ENCODE measurements around the gene COMMD6.
"Not testable (repeated sequence)": the region's sequence is repeated elsewhere in the genome, so short reads cannot be mapped to it uniquely, and the experiment has no call there.

COMMD6 gene

DNA sequence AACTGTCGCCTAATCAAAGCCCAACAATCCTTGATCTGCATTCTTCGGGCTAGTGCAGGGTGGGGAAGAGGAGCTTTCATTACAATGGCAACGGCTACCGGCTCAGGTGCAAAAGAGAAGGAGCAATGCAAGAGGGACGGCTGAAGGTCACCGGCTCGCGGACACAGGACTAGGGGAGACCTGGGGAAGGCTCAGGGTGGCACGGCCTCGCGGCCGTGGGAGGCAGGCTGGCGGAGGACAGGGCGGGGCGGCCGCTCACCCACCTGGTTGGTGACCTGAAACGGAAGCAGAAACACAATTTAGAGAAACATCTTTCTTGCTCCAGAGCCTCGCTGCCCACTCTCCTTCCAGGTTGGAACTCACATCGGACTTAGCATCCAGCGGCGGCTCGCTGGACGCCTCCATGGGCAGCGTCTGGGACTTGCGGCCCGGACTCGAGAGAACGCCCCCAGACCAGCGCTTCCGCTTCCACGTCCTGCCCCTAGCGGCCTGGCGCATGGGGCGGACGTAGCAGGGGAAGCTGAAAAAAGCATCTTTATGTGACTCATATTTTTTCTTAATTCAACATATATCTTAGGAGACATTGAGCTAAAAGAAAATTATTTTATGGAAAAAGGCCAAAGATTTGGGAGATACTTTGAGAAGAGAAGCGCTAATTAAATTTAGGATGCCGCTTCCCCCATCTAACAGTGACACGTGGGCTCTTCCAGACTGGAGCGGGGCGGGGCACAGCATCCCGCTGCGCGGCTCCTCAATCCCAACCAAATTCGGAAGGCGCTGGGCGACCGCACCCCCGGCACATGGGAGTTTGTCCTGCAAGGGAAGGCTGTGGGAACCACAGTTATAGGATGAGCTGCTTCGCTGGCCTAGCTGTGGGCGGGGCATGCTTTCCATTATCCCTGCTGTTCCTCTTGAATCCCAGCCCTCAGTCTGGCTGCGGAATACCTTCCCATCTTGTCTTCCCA lies at the start of gene COMMD6:
Gene COMMD6 (minus strand): TSS at position 441 of the 965 bp plus-strand sequence. CDS start 36 bp downstream, at position 405.
- peak; percentile 50 to 54 for DNase-seq

GRCh38 chr13:75585153-75585552 lies 47.5 kb upstream of the COMMD6 start:
- no peak for DNase-seq

DNA sequence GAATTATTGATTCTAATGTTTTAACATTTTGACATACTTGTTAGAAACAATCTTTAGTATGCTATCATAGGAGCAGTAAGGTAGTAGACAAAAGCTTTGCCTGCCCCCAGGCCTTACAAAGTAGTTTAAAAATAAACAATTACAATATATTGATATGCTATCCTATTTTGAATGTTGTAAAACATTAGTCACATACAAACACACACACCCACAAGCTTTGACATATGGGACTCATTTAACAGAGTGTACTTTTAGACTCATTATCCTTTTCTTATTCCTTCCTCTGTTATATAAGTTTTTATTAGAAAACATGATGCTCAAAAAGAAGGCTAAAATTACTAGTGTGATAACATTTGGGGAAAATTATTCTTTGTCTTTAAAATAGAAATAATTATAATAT lies 45.5 kb upstream of the COMMD6 start:
- DNase-seq = no peak

DNA sequence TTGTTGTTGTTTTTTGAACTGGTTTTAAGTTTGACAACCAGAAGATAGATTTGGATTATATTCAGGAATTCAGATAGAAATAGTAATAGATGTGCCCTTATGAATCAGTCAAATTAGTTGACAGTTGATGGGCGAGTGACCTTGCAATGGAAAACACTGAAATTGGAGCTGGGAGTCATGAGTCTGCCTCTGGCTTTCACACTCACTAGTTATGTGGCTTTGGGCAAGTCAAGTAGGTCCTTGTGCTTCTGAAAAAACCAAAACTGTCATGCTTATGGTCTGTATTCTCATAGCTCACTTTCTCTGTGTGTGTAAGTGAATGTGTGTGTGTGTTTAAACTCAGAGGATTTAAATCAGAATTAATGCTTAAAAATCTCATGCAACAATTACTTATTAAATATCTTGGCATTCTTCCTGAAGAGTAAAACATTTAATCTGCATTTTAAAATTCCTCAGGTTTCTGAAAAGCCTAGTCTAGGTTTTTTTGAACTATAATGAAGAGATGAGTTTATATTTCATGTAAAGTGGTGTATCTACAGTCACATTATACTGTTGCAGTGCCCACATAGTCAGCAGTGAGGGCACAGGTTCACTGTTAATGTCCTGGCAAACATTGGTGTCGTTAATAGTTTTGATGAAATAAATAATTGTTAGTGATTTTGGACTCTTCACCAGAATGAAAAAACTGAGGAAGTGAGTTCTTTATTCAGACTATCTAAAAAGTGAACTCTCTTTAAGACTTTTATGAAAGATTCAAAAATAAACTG lies 44.4 kb upstream of the COMMD6 start:
- DNase-seq = no peak

GRCh38 chr13:75579529-75579928 lies 41.9 kb upstream of the COMMD6 start:
- DNase-seq = no peak

DNA sequence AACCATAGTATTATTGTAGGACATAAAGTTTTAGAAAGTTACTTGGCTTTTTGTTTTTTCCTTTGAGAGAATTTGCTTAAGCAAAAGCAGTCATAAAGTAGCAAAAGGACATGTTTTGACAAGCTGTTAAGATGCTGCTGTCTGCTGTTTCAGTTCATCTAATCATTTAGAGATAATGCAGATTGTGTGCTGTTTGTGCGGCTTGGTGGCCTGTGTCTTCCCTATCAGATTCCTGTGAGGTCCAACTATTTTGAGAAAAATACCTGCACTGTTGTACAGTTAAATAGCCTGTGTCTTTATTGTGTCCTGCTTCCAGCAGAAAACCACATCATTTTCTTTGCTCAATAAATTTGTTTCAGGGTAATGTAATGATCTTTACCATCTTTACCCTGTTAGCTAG lies 31.9 kb upstream of the COMMD6 start:
- no peak for DNase-seq

GRCh38 chr13:75566658-75567057 lies 29.0 kb upstream of the COMMD6 start:
- no peak for DNase-seq

GRCh38 chr13:75558145-75558840 lies 20.7 kb upstream of the COMMD6 start:
- no peak for DNase-seq

DNA sequence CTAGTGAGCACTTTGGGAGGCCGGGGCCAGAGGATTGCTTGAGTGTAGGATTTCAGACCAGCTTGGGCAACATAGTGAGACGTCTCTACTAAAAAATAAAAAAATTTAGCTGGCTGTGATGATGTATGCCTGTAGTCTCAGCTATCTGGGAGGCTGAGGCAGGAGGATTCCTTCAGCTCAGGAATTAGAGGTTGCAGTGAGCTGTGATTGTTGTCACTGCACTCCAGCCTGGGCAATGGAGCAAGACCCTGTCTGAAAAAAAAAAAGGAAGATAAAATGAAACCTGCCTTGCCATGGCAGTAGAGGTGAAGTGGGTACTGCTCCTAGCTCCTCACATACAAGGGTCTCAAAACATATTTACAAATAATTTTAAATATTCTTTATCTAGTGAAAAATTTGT lies 19.3 kb upstream of the COMMD6 start:
- DNase-seq = no peak

- DNase-seq = no peak
These were observed 18.2 kb upstream of the COMMD6 start for GRCh38 chr13:75555836-75556235.

GRCh38 chr13:75554981-75555380 lies 17.3 kb upstream of the COMMD6 start:
- DNase-seq = no peak

DNA sequence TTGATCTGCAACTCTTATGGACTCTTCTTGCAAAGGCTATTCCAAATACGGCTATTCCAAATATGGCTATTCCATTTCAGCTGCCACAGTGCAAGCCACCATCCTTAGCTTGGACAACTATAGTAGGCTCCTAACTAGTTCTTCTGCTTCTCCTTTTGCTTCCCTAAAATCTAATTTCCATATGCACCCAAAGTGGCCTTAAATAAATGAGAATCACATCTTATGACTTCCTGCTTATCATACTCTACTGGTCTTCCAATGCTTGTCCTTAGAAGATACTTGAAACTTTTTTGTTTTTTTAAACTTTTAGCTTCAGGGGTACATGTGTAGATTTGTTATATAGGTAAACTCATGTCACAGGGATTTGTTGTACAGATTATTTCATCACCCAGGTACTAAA lies 16.8 kb upstream of the COMMD6 start:
- DNase-seq = no peak

GRCh38 chr13:75550159-75550567 lies 12.5 kb upstream of the COMMD6 start:
- peak; percentile 8 to 23 for DNase-seq

DNA sequence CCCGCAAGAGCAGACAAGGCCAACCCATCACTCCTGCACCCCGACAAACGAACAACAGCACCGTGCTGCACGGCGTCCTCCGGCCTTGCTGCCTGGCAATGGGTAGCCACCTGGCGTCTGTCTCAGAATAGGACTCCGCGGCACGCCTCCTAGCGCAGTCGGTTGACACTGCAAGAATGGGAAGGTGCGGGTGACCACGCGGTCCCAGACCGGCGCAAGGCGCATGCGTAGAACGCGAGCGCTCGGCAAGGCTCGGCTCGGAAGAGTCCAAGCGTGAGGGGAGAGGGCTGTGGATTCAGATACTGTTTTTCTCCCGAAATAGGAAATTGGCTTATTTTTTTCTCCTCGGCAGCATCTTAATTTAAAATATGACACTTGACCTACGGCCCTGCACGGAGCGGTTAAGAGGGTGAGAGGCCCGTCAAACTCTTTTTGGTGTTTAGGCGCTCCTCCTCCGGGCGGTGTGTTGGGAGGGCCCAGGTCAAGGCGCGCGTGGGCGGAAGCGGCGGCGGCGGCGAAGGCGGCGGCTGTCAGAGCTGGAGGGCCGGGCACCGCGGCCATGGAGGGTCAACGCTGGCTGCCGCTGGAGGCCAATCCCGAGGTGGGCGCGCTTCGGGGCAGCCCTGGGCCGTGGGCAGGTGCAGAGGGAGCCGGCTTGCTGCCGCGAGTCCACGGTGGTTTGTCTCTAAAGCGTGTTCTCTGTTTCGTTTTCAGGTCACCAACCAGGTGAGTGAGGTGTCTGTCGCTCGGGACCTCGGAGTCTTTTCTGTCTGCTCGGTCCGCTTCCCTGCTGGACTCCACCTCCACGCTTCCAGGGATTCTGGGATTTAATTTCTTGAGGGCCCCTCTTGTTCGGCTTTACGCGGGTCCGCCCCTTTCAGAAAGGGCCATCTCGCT lies 11.9 kb upstream of the COMMD6 start, which contains the start of gene UCHL3:
Gene UCHL3 (plus strand): TSS at position 530 of the 897 bp plus-strand sequence. CDS start 30 bp downstream, at position 560.
- peak; percentile 98 for DNase-seq

DNA sequence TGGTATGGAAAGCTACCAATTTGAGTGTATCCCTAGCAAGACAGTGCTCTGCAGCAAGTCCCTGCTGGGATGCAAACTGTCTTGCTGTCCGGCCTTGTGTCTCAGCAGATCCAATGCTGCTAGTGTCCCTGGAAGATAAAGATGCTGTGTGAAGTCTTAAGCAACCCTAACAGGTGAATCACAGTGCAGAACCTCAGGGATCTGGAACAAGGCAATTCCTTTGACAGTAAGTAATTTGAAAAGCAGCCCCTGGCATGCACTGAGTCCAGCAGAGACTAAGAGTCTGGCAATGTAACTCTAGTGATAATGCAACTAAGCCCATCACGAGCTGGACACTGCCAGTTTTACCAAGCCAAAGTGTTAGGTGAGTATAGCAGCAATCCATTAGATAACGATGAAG lies 10.3 kb upstream of the COMMD6 start:
- no peak for DNase-seq

DNA sequence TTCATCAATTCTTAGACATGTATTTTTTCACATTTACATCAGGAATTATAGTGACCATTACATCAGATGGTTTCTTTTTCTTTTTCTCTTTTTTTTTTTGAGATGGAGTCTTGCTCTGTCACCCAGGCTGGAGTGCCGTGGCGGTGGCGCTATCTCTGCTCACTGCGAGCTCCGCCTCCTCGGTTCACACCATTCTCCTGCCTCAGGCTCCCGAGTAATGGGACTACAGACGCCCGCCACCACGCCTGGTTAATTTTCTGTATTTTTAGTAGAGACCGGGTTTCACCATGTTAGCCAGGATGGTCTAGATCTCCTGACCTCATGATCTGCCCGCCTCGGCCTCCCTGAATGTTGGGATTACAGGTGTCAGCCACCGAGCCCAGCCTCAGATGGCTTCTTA lies 7.7 kb upstream of the COMMD6 start:
- not testable (repeated sequence) for DNase-seq

GRCh38 chr13:75544681-75545330 lies 7.2 kb upstream of the COMMD6 start:
- DNase-seq = no peak

- DNase-seq = no peak
These were observed 4.3 kb upstream of the COMMD6 start for GRCh38 chr13:75541961-75542360.

GRCh38 chr13:75541287-75541686 lies 3.6 kb upstream of the COMMD6 start:
- DNase-seq = no peak

DNA sequence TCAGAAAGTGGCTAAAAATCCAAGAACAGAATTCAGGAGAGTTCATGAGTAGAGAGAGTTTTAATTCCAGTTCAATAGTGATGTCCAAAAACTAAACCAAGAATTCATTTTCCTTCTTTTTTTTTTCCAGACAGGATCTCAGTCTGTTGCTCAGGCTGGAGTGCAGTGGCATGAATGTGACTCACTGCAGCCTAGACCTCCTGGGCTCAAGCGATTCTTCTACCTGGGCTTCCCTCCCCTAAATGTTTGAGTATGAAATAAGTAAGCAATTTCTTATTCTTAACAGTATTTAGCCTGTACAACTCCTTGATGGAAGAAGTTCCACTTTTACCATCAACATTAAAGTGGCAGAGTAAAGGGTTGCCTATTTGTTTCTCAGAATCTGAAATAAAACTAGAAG lies 3.8 kb downstream of the COMMD6 start:
- DNase-seq = no peak

GRCh38 chr13:75530549-75530961 lies 7.1 kb downstream of the COMMD6 start:
- DNase-seq = no peak
